A549 treated with DMSO at 1 μM for 4 hours (cell line): Measurements from ENCODE around the gene LRRC4B. TPM values are rescaled to one million over a fixed set of nuclear protein-coding genes. Genes with fewer than 3 reads are reported as not detected.

Source experiments
- total RNA-seq: library from RNA; stranded (reverse); fragments of 200-300 nt; extraction: Qiagen RNA extraction; gene quantifications from 5 replicates; pipeline ENCODE4 v1.2.3, GENCODE V29; 2022; ENCODE audit warnings: low read depth

LRRC4B gene, protein sequence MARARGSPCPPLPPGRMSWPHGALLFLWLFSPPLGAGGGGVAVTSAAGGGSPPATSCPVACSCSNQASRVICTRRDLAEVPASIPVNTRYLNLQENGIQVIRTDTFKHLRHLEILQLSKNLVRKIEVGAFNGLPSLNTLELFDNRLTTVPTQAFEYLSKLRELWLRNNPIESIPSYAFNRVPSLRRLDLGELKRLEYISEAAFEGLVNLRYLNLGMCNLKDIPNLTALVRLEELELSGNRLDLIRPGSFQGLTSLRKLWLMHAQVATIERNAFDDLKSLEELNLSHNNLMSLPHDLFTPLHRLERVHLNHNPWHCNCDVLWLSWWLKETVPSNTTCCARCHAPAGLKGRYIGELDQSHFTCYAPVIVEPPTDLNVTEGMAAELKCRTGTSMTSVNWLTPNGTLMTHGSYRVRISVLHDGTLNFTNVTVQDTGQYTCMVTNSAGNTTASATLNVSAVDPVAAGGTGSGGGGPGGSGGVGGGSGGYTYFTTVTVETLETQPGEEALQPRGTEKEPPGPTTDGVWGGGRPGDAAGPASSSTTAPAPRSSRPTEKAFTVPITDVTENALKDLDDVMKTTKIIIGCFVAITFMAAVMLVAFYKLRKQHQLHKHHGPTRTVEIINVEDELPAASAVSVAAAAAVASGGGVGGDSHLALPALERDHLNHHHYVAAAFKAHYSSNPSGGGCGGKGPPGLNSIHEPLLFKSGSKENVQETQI
- 0.28 to 0.85 TPM (median 0.63 TPM) in 5 replicates for total RNA-seq

GRCh38 chr19:50567882-50568727, at the start of gene LRRC4B:
TSS of gene LRRC4B (minus strand) at chr19:50568435. CDS start at chr19:50548838, 19,597 bp downstream.

DNA sequence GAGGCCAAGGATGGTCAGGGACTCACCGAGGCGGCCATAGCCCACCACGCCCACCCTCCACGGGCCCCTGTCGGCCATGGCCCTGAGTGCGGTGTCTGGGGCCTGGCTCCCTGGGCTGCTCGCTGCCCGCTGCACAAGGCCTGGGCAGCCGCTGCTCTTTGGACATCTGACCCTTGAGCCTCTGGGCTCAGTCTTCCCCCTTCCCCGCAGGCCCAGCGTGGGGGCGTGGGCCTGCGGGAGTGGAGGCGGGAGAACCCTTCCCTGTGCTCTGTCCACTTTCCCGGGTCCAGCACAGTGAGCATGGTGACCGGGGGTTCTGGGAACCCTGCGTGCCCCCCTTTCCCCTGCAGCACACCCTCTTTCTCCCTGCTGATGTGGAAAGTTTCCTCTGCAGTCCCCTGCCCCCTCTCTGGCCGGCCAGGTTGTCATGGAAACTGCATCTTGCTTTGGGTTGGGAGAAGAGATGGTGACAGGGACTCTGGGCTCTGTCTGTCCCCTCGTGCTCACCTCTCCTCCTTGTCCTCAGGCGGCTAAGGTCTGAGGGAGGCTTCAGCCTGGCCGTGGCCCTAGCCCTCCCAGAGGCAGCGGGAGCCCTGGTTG, 54.4 kb downstream of the LRRC4B start, which contains the start of gene ASPDH:
Gene ASPDH, minus strand, starts transcription at position 168 of the 600 bp plus-strand sequence. Its CDS starts 90 bp downstream, at position 78.

GRCh38 chr19:50511069-50511822, 57.0 kb downstream of the LRRC4B start, which contains the start of gene JOSD2:
TSS of gene JOSD2 (minus strand) at chr19:50511191. CDS start at chr19:50510431, 760 bp downstream.

DNA sequence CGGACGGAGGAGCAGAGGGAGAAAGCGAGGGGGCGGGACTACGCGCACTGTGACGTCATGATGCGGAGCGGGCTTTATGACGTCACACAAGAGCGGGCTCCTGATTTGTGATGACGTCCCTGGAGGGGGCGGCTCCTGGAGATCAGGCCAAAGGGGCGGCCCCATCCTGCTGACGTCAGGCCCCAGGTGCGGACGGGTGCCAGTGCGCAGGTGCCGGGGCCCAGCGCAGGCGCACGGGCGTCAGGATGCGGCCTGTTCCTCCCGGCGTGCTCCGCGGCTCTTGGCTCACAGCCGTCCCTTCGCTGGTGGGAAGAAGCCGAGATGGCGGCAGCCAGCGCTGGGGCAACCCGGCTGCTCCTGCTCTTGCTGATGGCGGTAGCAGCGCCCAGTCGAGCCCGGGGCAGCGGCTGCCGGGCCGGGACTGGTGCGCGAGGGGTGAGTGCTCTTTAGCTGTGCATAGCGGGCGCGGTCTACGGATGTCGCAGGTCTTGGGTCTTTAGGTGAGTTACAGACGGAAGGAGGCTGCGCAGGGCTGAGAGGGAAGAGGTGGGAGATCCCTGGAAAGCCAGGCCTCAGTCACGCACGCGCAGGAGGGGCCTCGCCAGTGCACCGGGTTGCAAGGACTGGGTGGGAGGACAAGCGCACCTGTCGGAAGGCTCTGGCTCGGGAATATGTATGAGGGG, 91.9 kb downstream of the LRRC4B start, which contains the start of the genes EMC10 and GARIN5A:
Gene EMC10, plus strand, starts transcription at position 284 of the 683 bp plus-strand sequence. Its CDS starts 38 bp downstream, at position 322.
Gene GARIN5A, minus strand, starts transcription at position 625 of the 683 bp plus-strand sequence. Its CDS starts 460 bp downstream, at position 165.

Other genes starting within 250 kb of the LRRC4B start
- gene KCNC3, start 239.1 kb downstream of the LRRC4B start, total RNA-seq = 1.1 to 1.7 TPM (median 1.4 TPM) in 5 replicates
- gene NAPSA, start 202.8 kb downstream of the LRRC4B start, total RNA-seq = 0.58 to 1.6 TPM (median 1.4 TPM) in 5 replicates
- gene NR1H2, start 192.0 kb downstream of the LRRC4B start, total RNA-seq = 72.0 to 82.4 TPM (median 77.5 TPM) in 5 replicates
- 59.3 to 87.5 TPM (median 80.5 TPM) in 5 replicates for gene POLD1, start 184.1 kb downstream of the LRRC4B start, total RNA-seq
- 0.21 to 0.56 TPM (median 0.42 TPM) in 5 replicates for gene SPIB, start 149.5 kb downstream of the LRRC4B start, total RNA-seq
- not detected in 5 replicates for gene MYBPC2, start 135.5 kb downstream of the LRRC4B start, total RNA-seq
- gene EMC10, start 91.9 kb downstream of the LRRC4B start, total RNA-seq = 114 to 158 TPM (median 141 TPM) in 5 replicates
- gene GARIN5A, start 91.6 kb downstream of the LRRC4B start, total RNA-seq = 1.4 to 2.2 TPM (median 1.8 TPM) in 5 replicates
- 60.9 to 87.3 TPM (median 69.0 TPM) in 5 replicates for gene JOSD2, start 57.2 kb downstream of the LRRC4B start, total RNA-seq
- not detected in 5 replicates for gene ASPDH, start 54.5 kb downstream of the LRRC4B start, total RNA-seq
- gene SYT3, start 71.4 kb upstream of the LRRC4B start, total RNA-seq = 0.42 to 1.1 TPM (median 0.55 TPM) in 5 replicates
- gene C19orf81, start 81.0 kb upstream of the LRRC4B start, total RNA-seq = 2.1 to 10.3 TPM (median 9.1 TPM) in 5 replicates
- 0.07 to 0.52 TPM (median 0.22 TPM) in 5 replicates for gene SHANK1, start 151.4 kb upstream of the LRRC4B start, total RNA-seq
- gene CLEC11A, start 154.9 kb upstream of the LRRC4B start, total RNA-seq = 6.4 to 10.5 TPM (median 9.0 TPM) in 5 replicates
- not detected in 5 replicates for gene GPR32, start 202.0 kb upstream of the LRRC4B start, total RNA-seq
- gene ACP4, start 222.0 kb upstream of the LRRC4B start, total RNA-seq = not detected in 5 replicates